Psoas muscle (tissue), 8 donors: ENCODE results near the gene CXCL5. TPM values are rescaled to one million over a fixed set of nuclear protein-coding genes. Genes with fewer than 3 reads are reported as not detected.

Experiments used
- ATAC-seq, 4 donors: fragments of 200-7000 bp; cut with Tn5 transposase; one replicate each; pipeline ENCODE4 v1.9.1; 2020; ENCODE audit warnings: moderate library complexity in 3 of 4, mild to moderate bottlenecking in 2 of 4
- DNase-seq, 2 donors: peaks; one replicate each; pipeline ENCODE4 v3.0.0-alpha.2; 2020
- H3K27ac ChIP-seq: fragments of 200-600 bp; one replicate; pipeline ENCODE4 v1.8.0; 2022
- H3K27me3 ChIP-seq, 3 donors: fragments of 200-600 bp in 1 of 3; one replicate each; pipeline versions ENCODE4 v1.6.1 to v1.8.0; 2013 to 2022; ENCODE audit warnings: low read length in 2 of 3, mild to moderate bottlenecking in 2 of 3, moderate library complexity in 1 of 3; ENCODE audit not compliant: insufficient read depth in 3 of 3
- H3K36me3 ChIP-seq, 2 donors: fragments of 200-600 bp in 1 of 2; one replicate each; pipeline versions ENCODE4 v1.6.1 to v1.8.0; 2013 to 2022; ENCODE audit warnings: low read depth in 1 of 2, mild to moderate bottlenecking in 1 of 2, moderate library complexity in 1 of 2; ENCODE audit not compliant: insufficient read depth in 1 of 2
- H3K4me1 ChIP-seq: fragments of 200-600 bp; one replicate; pipeline ENCODE4 v1.8.0; 2022
- H3K4me3 ChIP-seq: fragments of 200-600 bp; one replicate; pipeline ENCODE4 v1.8.0; 2022; ENCODE audit warnings: mild to moderate bottlenecking
- H3K9me3 ChIP-seq: fragments of 200-600 bp; one replicate; pipeline ENCODE4 v1.8.0; 2022
- WGBS, 3 donors: extraction: QIAGEN DNeasy Blood & Tissue Kit; methylation state at CpG; one replicate each; pipeline versions ENCODE4 v1.1.6 to v1.1.7; 2013; 5-methylcytosine and 5-hydroxymethylcytosine counted together
- intact Hi-C, 2 donors: fragments of 100-400 bp; cut with DNase I; formaldehyde crosslinking; loops; one replicate each; pipeline versions ENCODE4 v1.11.0 to v1.14.2; 2022
- polyA plus RNA-seq, 3 donors: library from polyadenylated mRNA; stranded (reverse); fragments of 200-250 nt; gene quantifications; one replicate each; pipeline ENCODE4 v1.2.3, GENCODE V29; 2013
- total RNA-seq, 4 donors: library from RNA; stranded (reverse); fragmentation: NEBNext Ultra II Directional in 2 of 4; extraction: Animal tissue kit (Norgen Biotek cat#: 25700) in 2 of 4; gene quantifications; one replicate each; pipeline versions ENCODE4 v1.2.1 to v1.2.4, GENCODE V29; 2021 to 2023
- TF ChIP-seq, protein P1 (sequence below): fragments of 200-600 bp; IDR thresholded peaks from one replicate; pipeline ENCODE4 v1.8.0; 2022; ENCODE audit warnings: antibody characterized with exemption
- donor health status: healthy with polysubstance abuse.
- donor health status: DM: no; HTN: no; CAD: no; lungs with moderate emphysema.
- donor health status: Bipolar disorder and iron deficiency.
- donor health status: healthy.
- donor health status: DM: yes; HTN: yes; CAD: no.
- donor health status: DM: no; HTN: no; CAD: no.
- donor health status: DM: no; HTN: no; CAD: no.
- donor health status: DM: yes; HTN: yes; CAD: no.

The CXCL5 gene
- total and polyA plus RNA-seq, 7 donors = 0.03 to 0.52 (median 0.08) TPM

- Histone ChIP-seq H3K4me1 (peaks cover 5% of the 10 kb centered on the region), H3K4me3 (peak within 1 kb of the TSS; percentile 71), H3K27ac (peak within 1 kb of the TSS; percentile 57), H3K9me3 (no peaks in the 10 kb centered on the region), H3K27me3 (peaks cover 0 to 24% (median 3%) of the 10 kb centered on the region in 3 donors), H3K36me3 (no peaks in the 10 kb centered on the region)
- intact Hi-C loops = loop anchor here in 1 of 2 donors (5.0 kb wide), 1 partner anchor 54 kb away; no protein-coding TSS in a partner anchor
- DNase-seq = peak; percentile 74 to 75
- TF ChIP-seq, protein P1, sequence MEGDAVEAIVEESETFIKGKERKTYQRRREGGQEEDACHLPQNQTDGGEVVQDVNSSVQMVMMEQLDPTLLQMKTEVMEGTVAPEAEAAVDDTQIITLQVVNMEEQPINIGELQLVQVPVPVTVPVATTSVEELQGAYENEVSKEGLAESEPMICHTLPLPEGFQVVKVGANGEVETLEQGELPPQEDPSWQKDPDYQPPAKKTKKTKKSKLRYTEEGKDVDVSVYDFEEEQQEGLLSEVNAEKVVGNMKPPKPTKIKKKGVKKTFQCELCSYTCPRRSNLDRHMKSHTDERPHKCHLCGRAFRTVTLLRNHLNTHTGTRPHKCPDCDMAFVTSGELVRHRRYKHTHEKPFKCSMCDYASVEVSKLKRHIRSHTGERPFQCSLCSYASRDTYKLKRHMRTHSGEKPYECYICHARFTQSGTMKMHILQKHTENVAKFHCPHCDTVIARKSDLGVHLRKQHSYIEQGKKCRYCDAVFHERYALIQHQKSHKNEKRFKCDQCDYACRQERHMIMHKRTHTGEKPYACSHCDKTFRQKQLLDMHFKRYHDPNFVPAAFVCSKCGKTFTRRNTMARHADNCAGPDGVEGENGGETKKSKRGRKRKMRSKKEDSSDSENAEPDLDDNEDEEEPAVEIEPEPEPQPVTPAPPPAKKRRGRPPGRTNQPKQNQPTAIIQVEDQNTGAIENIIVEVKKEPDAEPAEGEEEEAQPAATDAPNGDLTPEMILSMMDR = peak; percentile 23
- 0% methylated on average over 49 to 60 of the region's 64 CpGs for WGBS, 3 donors
- peak; percentile 57 to 83 (median 67) for ATAC-seq
These were observed 40.2 kb upstream of the CXCL5 start, which contains the start of gene CXCL3 for GRCh38 chr4:74038425-74039314. Gene CXCL3, minus strand, starts transcription at chr4:74038689. Its CDS starts 78 bp downstream, at chr4:74038611.

DNA sequence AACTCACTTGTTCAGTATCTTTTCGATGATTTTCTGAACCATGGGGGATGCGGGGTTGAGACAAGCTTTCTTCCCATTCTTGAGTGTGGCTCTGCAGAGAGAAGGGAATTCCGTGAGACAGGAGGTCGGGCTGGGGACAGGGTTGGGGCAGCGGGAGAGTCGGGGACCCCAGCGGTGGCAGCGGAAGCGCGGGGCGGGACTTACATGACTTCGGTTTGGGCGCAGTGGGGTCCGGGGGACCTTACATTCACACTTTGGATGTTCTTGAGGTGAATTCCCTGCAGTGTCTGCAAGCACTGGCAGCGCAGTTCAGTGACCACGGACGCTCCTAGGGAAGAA lies 39.6 kb upstream of the CXCL5 start:
- H3K27ac ChIP-seq = no peak overlapping the region
- TF ChIP-seq, protein P1 = no peak
- 3 to 4% (median 4%) methylated on average over 17 of the region's 17 CpGs for WGBS, 3 donors
- H3K4me3 ChIP-seq = peak overlapping the region; percentile 71
- peak in 1 of 2 donors; percentile 14 for DNase-seq
- intact Hi-C loops = loop anchor here in 1 of 2 donors (5.0 kb wide), 1 partner anchor 54 kb away; no protein-coding TSS in a partner anchor
- peak in 1 of 4 donors; percentile 25 for ATAC-seq
- H3K9me3 ChIP-seq = no peaks in the 10 kb centered on the region
- H3K27me3 ChIP-seq = peaks cover 0 to 24% (median 3%) of the 10 kb centered on the region in 3 donors
- H3K36me3 ChIP-seq = no peaks in the 10 kb centered on the region
- peaks cover 5% of the 10 kb centered on the region for H3K4me1 ChIP-seq

DNA sequence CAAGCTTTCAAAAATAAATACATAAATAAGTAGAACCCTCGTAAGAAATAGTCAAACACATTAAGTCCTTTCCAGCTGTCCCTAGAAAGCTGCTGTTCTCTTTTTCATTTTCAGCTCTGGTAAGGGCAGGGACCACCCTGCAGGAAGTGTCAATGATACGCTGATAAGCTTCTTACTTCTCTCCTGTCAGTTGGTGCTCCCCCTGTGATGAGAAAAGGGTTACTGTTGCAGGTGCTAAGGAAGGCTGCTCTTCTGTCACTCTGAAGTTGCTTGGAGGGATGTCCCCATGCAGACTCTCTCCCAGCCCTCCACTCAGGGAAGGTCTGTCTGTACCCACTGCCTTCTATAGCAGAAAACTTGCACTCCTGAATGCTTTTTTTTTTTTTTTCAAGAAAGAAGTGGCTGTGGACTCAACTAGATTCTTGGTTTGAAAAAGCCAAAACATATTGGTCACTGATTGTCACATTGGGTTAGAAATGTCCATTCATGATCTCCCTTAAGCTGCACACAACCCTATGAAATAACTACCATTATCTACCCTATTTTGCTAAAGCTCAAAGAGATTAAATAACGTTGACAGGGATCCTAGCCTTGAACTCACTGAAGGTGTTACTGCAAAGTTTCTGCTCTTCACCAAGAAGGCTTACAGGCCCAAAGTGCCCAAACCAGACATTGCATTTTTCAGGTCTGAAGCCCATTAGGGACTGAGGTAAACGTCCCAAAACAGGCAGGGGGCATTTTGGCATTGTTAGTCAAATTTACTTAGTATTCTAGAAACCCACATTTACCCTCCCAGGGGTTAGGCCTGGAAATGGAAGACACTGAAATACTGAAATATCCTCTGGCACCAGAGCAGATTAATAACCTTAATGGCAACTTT lies 38.8 kb upstream of the CXCL5 start:
- TF ChIP-seq, protein P1 = no peak
- Histone ChIP-seq H3K9me3 (no peaks in the 10 kb centered on the region), H3K36me3 (no peaks in the 10 kb centered on the region), H3K27ac (no peak overlapping the region), H3K4me1 (peaks cover 5% of the 10 kb centered on the region), H3K27me3 (peaks cover 0 to 24% (median 3%) of the 10 kb centered on the region in 3 donors), H3K4me3 (peak overlapping the region; percentile 71)
- intact Hi-C loops = loop anchor here in 1 of 2 donors (5.0 kb wide), 1 partner anchor 55 kb away; no protein-coding TSS in a partner anchor
- no peak for DNase-seq
- WGBS, 3 donors = 47 to 64% (median 53%) methylated on average over 4 of the region's 4 CpGs
- no peak for ATAC-seq

- Histone ChIP-seq H3K36me3 (no peaks in the 10 kb centered on the region), H3K27me3 (peaks cover 0 to 11% (median 1%) of the 10 kb centered on the region in 3 donors), H3K4me3 (no peak overlapping the region), H3K27ac (no peak overlapping the region), H3K4me1 (no peaks in the 10 kb centered on the region), H3K9me3 (no peaks in the 10 kb centered on the region)
- DNase-seq = no peak
- TF ChIP-seq, protein P1 = no peak
- intact Hi-C loops = no loop called here
- ATAC-seq = no peak
These were observed 35.3 kb upstream of the CXCL5 start for GRCh38 chr4:74033739-74034138.
